ENCODE measurements around the gene FCHO2.

GRCh38 chr5:72940082-72940481 is 15.8 kb upstream of the FCHO2 start:
- TF ChIP-seq POLR2AphosphoS5 (IDR thresholded peaks at IDR 0.05; ENCODE audit: low read depth, low read length) (no peak), REST (IDR thresholded peaks at IDR 0.05; ENCODE audit: insufficient read depth in 1 of 2, low read depth in 2 of 2, low read length in 2 of 2) (no peak), TAF1 (IDR thresholded peaks at IDR 0.05; ENCODE audit: borderline replicate concordance, insufficient read depth, low read length) (no peak), SIN3A (IDR thresholded peaks at IDR 0.05; ENCODE audit: borderline replicate concordance, insufficient read depth, low read length) (no peak)
